A673 (cell line): ENCODE measurements around the gene PDE9A.

Source experiments
- EZH2 ChIP-seq: fragments of 200-600 bp; sonication (generic); IDR thresholded peaks from 2 replicates; pipeline ENCODE4 v1.6.1; 2017; ENCODE audit warnings: borderline replicate concordance, low read depth, mild to moderate bottlenecking, mixed read lengths, antibody characterized with exemption, low read length; ENCODE audit not compliant: poor library complexity, severe bottlenecking
- TF ChIP-seq, protein P1 (sequence below): fragments of 300-800, 200-600 bp; sonication (generic); conservative IDR thresholded peaks from 2 replicates; pipeline ENCODE4 v1.5.1; 2017; ENCODE audit warnings: low read depth, mild to moderate bottlenecking, antibody characterized with exemption, low read length, moderate library complexity, mixed read lengths

DNA sequence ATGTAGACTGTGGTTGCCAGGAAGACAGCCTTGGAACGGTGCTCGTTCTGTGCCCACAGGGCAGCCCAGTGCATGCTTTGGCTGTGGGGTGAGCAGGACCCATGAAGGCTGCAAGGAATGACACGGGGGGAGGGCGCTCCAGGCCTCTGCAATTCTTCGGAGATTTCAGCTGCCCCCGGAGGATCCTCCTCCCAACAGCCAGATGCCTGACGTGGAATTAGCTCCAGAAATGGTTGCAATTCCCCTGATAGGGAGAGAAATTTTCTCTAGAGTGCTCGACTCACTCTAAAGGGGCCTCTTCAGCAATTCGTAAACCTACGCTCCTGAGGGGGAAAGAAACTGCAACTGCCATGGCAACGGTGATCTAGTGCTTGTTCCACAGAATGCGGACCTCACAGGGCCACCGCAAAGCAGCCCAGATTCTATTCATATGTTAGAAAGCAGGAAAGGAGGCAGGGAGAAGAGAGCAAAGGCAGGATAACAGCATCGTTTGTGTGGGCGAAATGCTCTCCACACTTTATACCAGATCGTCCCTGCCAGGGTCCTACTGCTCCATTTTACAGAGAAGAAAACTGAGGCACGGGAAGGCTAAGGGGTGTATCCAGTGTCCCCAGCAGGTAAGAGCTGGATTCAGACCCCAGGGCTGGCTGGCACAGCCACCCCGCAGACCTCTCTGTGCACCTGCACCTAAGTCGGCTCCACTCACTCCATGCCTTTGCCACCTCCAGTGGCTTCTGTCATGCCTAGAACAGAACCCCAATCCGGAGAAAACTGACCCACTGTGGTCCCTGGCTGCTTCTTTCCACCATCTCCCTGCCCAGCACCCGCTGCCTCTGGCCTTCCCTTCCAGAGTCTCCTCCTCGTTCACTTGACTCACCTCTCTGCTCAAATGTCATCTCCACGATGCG is 11.9 kb upstream of the PDE9A start:
- TF ChIP-seq, protein P1, sequence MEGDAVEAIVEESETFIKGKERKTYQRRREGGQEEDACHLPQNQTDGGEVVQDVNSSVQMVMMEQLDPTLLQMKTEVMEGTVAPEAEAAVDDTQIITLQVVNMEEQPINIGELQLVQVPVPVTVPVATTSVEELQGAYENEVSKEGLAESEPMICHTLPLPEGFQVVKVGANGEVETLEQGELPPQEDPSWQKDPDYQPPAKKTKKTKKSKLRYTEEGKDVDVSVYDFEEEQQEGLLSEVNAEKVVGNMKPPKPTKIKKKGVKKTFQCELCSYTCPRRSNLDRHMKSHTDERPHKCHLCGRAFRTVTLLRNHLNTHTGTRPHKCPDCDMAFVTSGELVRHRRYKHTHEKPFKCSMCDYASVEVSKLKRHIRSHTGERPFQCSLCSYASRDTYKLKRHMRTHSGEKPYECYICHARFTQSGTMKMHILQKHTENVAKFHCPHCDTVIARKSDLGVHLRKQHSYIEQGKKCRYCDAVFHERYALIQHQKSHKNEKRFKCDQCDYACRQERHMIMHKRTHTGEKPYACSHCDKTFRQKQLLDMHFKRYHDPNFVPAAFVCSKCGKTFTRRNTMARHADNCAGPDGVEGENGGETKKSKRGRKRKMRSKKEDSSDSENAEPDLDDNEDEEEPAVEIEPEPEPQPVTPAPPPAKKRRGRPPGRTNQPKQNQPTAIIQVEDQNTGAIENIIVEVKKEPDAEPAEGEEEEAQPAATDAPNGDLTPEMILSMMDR = no peak
- TF ChIP-seq EZH2 = no peak
